ENCODE data around the gene PLCL1. TPM values are rescaled to one million over a fixed set of nuclear protein-coding genes. Genes with fewer than 3 reads are reported as not detected.
"Not testable (repeated sequence)": the region's sequence is repeated elsewhere in the genome, so short reads cannot be mapped to it uniquely, and the experiment has no call there.

The PLCL1 gene
- polyA plus RNA-seq, 3 donors: 0.69 to 1.4 (median 0.79) TPM

- peaks cover 0 to 2% (median 0%) of the 10 kb centered on the region in 3 donors for H3K27me3 Mint-ChIP-seq (ENCODE audit: low read depth in 3 of 3)
- no peak overlapping the region for H3K4me3 Mint-ChIP-seq
- H2AFZ ChIP-seq (ENCODE audit: insufficient read depth, low read depth, low read length, poor library complexity, severe bottlenecking): no peak overlapping the region
- H3K27ac Mint-ChIP-seq: no peak overlapping the region
- no peaks in the 10 kb centered on the region for H3K4me1 ChIP-seq (ENCODE audit: control insufficient read depth in 1 of 2, insufficient read depth in 2 of 2, low read length in 2 of 2)
- no peaks in the 10 kb centered on the region for H3K36me3 Mint-ChIP-seq
- no peaks in the 10 kb centered on the region for H3K79me2 ChIP-seq (ENCODE audit: insufficient read depth, low read length)
- H3K36me3 ChIP-seq (replicated peaks in 1 of 2; ENCODE audit: control insufficient read depth in 1 of 2, insufficient read depth in 2 of 2, low read length in 2 of 2): no peaks in the 10 kb centered on the region
- H3K9me3 Mint-ChIP-seq: peaks cover 3 to 14% (median 8%) of the 10 kb centered on the region in 7 donors
- no peak for DNase-seq
- peaks cover 3 to 9% of the 10 kb centered on the region in 2 donors for H3K9me3 ChIP-seq (replicated peaks in 1 of 2; ENCODE audit: control insufficient read depth in 1 of 2, insufficient read depth in 1 of 2, low read length in 2 of 2)
- H3K4me3 ChIP-seq (replicated peaks in 1 of 3; ENCODE audit: low read depth in 2 of 3, low read length in 3 of 3): no peak overlapping the region
- H3K4me1 Mint-ChIP-seq: no peaks in the 10 kb centered on the region
- H3K27me3 ChIP-seq (ENCODE audit: control insufficient read depth in 2 of 2, insufficient read depth in 2 of 2, low read length in 2 of 2): no peaks in the 10 kb centered on the region
- no peak for TF ChIP-seq CTCF (IDR thresholded peaks at IDR 0.05)
- H3K27ac ChIP-seq (ENCODE audit: low read depth in 1 of 2, low read length in 2 of 2): no peak overlapping the region
- intact Hi-C loops (cut with micrococcal nuclease): no loop called here
- WGBS (ENCODE audit: insufficient coverage): no CpG with 5 or more reads among the region's 1 CpG
- H4K20me1 ChIP-seq (ENCODE audit: insufficient read depth, low read length): no peaks in the 10 kb centered on the region
- H3K4me2 ChIP-seq (replicated peaks; ENCODE audit: extremely low read depth, low read length, poor library complexity, severe bottlenecking): no peak overlapping the region
- no peak overlapping the region for H3K9ac ChIP-seq (ENCODE audit: insufficient read depth, low read length, poor library complexity, severe bottlenecking)
These were observed 387.3 kb downstream of the PLCL1 start for GRCh38 chr2:198191651-198192050.

- H3K27me3 Mint-ChIP-seq (ENCODE audit: low read depth in 3 of 3); H3K4me3 Mint-ChIP-seq; H3K27ac ChIP-seq (ENCODE audit: low read depth in 1 of 2, low read length in 2 of 2); H4K20me1 ChIP-seq (ENCODE audit: insufficient read depth, low read length); H3K4me2 ChIP-seq (replicated peaks; ENCODE audit: extremely low read depth, low read length, poor library complexity, severe bottlenecking); H3K9ac ChIP-seq (ENCODE audit: insufficient read depth, low read length, poor library complexity, severe bottlenecking); H2AFZ ChIP-seq (ENCODE audit: insufficient read depth, low read depth, low read length, poor library complexity, severe bottlenecking); H3K4me3 ChIP-seq (replicated peaks in 1 of 3; ENCODE audit: low read depth in 2 of 3, low read length in 3 of 3); H3K36me3 Mint-ChIP-seq; H3K27me3 ChIP-seq (ENCODE audit: control insufficient read depth in 2 of 2, insufficient read depth in 2 of 2, low read length in 2 of 2); H3K27ac Mint-ChIP-seq; DNase-seq; intact Hi-C loops (cut with micrococcal nuclease); H3K79me2 ChIP-seq (ENCODE audit: insufficient read depth, low read length); H3K4me1 Mint-ChIP-seq; H3K4me1 ChIP-seq (ENCODE audit: control insufficient read depth in 1 of 2, insufficient read depth in 2 of 2, low read length in 2 of 2); H3K36me3 ChIP-seq (replicated peaks in 1 of 2; ENCODE audit: control insufficient read depth in 1 of 2, insufficient read depth in 2 of 2, low read length in 2 of 2); H3K9me3 ChIP-seq (replicated peaks in 1 of 2; ENCODE audit: control insufficient read depth in 1 of 2, insufficient read depth in 1 of 2, low read length in 2 of 2): not testable (repeated sequence)
- WGBS (ENCODE audit: insufficient coverage): 100% methylated on average over 2 of the region's 7 CpGs
- H3K9me3 Mint-ChIP-seq: peaks cover 3 to 18% (median 11%) of the 10 kb centered on the region in 7 donors
These were observed 392.2 kb downstream of the PLCL1 start for GRCh38 chr2:198196556-198196955.

Other genes with a start within 250 kb of the PLCL1 start
- under 1 TPM in 1 of 3 donors, not detected in 2; 0.02 TPM for gene RFTN2, start 129.0 kb upstream of the PLCL1 start, polyA plus RNA-seq
- gene MARS2, start 99.2 kb upstream of the PLCL1 start, polyA plus RNA-seq: 1 to 10 TPM in 1 of 3 donors, under 1 TPM in 2; 0.66 to 1.3 (median 0.93) TPM
- not detected for gene BOLL, start 19.3 kb upstream of the PLCL1 start, polyA plus RNA-seq

Data from CD14-positive monocyte (primary cell).